Keratinocyte (primary cell): ENCODE data around the gene CCDC137. TPM values are rescaled to one million over a fixed set of nuclear protein-coding genes. Genes with fewer than 3 reads are reported as not detected.

Experiments used
- DNase-seq: peaks from one replicate; pipeline ENCODE4 v3.0.0-alpha.2; 2011; ENCODE audit warnings: low read depth, missing footprints, low spot score
- FAIRE-seq: peaks from 2 replicates; lab custom pipeline; 2011; peaks lifted over from hg19 to GRCh38; lab: Jason Lieb, UNC
- H2AFZ ChIP-seq: 2 replicates; pipeline ENCODE4 v1.6.0; 2012; ENCODE audit warnings: low read length, control low read depth, inconsistent platforms; ENCODE audit not compliant: control insufficient read depth
- H3K27ac ChIP-seq: 2 replicates; pipeline ENCODE4 v1.5.1; 2011; ENCODE audit warnings: low read length; ENCODE audit not compliant: control insufficient read depth, insufficient read depth
- H3K27me3 ChIP-seq: 3 replicates; pipeline ENCODE4 v1.6.0; 2011; ENCODE audit warnings: low read length; ENCODE audit not compliant: control insufficient read depth, insufficient read depth; ENCODE audit errors: extremely low read depth
- H3K36me3 ChIP-seq, 2 experiments: 2 replicates in 1 of 2; 3 replicates in 1 of 2; pipeline ENCODE4 v1.5.1; 2011; ENCODE audit warnings: low read length in 2 of 2, mild to moderate bottlenecking in 1 of 2; ENCODE audit not compliant: control insufficient read depth in 2 of 2, insufficient read depth in 2 of 2; ENCODE audit errors: extremely low read depth in 1 of 2
- H3K4me1 ChIP-seq: 3 replicates; pipeline ENCODE4 v1.5.1; 2011; ENCODE audit warnings: low read length; ENCODE audit not compliant: control insufficient read depth, insufficient read depth; ENCODE audit errors: extremely low read depth
- H3K4me2 ChIP-seq: 3 replicates; pipeline ENCODE4 v1.6.0; 2011; ENCODE audit warnings: low read depth, low read length; ENCODE audit not compliant: control insufficient read depth, insufficient read depth; ENCODE audit errors: extremely low read depth
- H3K4me3 ChIP-seq, 3 experiments: fragments of 200-600 bp in 1 of 3; sonication (generic) in 1 of 3; 2 replicates in 2 of 3; 3 replicates in 1 of 3; pipeline ENCODE4 v1.5.1; 2011 to 2016; ENCODE audit warnings: low read length in 3 of 3, mild to moderate bottlenecking in 3 of 3, control low read depth in 2 of 3, inconsistent platforms in 1 of 3, low read depth in 1 of 3, mixed read lengths in 1 of 3, mixed run types in 1 of 3, moderate library complexity in 1 of 3; ENCODE audit not compliant: control insufficient read depth in 2 of 3, insufficient read depth in 2 of 3; ENCODE audit errors: extremely low read depth in 1 of 3
- H3K79me2 ChIP-seq: 2 replicates; pipeline ENCODE4 v1.6.0; 2012; ENCODE audit warnings: low read length; ENCODE audit not compliant: control insufficient read depth, insufficient read depth
- H3K9ac ChIP-seq: 3 replicates; pipeline ENCODE4 v1.6.0; 2011; ENCODE audit warnings: low read length; ENCODE audit not compliant: control insufficient read depth, insufficient read depth; ENCODE audit errors: extremely low read depth
- H3K9me1 ChIP-seq: 3 replicates; pipeline ENCODE4 v1.6.0; 2011; ENCODE audit warnings: low read length; ENCODE audit not compliant: control insufficient read depth, insufficient read depth; ENCODE audit errors: extremely low read depth
- H3K9me3 ChIP-seq: 2 replicates; pipeline ENCODE4 v1.5.1; 2012; ENCODE audit warnings: low read depth, low read length; ENCODE audit not compliant: control insufficient read depth
- H4K20me1 ChIP-seq: 3 replicates; pipeline ENCODE4 v1.6.0; 2011; ENCODE audit warnings: low read length; ENCODE audit not compliant: control insufficient read depth, insufficient read depth; ENCODE audit errors: extremely low read depth
- EZH2 ChIP-seq: IDR thresholded peaks from one replicate; pipeline ENCODE4 v1.6.1; 2012; ENCODE audit warnings: inconsistent platforms, mild to moderate bottlenecking, low read length, moderate library complexity
- dilution Hi-C: fragments of 300-500 bp; cut with MboI; formaldehyde crosslinking; loops from one replicate; pipeline ENCODE4 v1.7.0; 2020; ENCODE audit warnings: low sequenced_read_pairs; ENCODE audit not compliant: extremely low pct_ligation_motif_present
- polyA plus RNA-seq, 5 experiments: library from polyadenylated mRNA; depleted of rRNA in 3 of 5; stranded (reverse) in 3 of 5; stranded (forward) in 1 of 5; unstranded in 1 of 5; fragments of >200 nt; gene quantifications; 1 replicate in 1 of 5; 2 replicates in 3 of 5; 3 replicates in 1 of 5; pipeline versions ENCODE4 v1.2.1 to v1.2.3, GENCODE V29; 2011 to 2012; ENCODE audit warnings: missing spikeins in 2 of 5, low read depth in 1 of 5, low replicate concordance in 1 of 5
- TF ChIP-seq, protein P1 (sequence below), 3 experiments: IDR thresholded peaks in 1 of 3; conservative IDR thresholded peaks in 1 of 3; optimal IDR thresholded peaks in 1 of 3; 2 replicates in 2 of 3; 3 replicates in 1 of 3; pipeline versions ENCODE3 to v1.5.1; 2011; ENCODE audit warnings: low read length in 3 of 3, mild to moderate bottlenecking in 3 of 3, moderate library complexity in 2 of 3, control low read depth in 1 of 3, inconsistent platforms in 1 of 3; ENCODE audit not compliant: insufficient read depth in 2 of 3; ENCODE audit errors: extremely low read depth in 1 of 3

Gene CCDC137
- polyA plus RNA-seq, 1 donor (not counting 4 experiments of a cell fraction or from before 2014, with no cell fraction given), result 15.4 TPM

DNA sequence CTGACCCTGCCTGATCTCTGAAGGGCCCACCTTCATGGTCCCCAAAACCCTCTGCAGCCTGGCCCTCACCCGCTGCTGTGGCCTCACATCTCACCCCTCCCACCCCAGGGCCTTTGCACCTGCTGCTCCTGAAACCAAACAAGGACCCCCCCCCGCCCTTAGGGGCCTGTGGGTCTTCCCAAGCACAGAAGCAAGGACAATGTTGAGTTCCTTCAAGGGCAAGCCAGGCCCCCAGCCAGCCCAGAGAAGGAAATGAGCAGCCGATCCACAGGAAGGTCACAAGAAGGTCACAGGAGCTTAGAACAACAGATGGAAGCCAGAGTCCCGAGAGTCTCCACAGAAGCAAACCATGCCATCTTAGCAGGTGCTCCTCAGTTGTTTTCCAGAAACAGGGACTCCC, 9.7 kb upstream of the CCDC137 start:
- FAIRE-seq (no peak), DNase-seq (no peak)
- no peaks in the 10 kb centered on the region for H3K9me1 ChIP-seq
- H4K20me1 ChIP-seq, result no peaks in the 10 kb centered on the region
- no peaks in the 10 kb centered on the region for H3K9me3 ChIP-seq
- H3K36me3 ChIP-seq, result no peaks in the 10 kb centered on the region
- no peak overlapping the region for H2AFZ ChIP-seq
- H3K27ac ChIP-seq, result no peak overlapping the region
- H3K4me1 ChIP-seq, result peaks cover 9% of the 10 kb centered on the region
- no peak for TF ChIP-seq EZH2
- TF ChIP-seq, protein P1, sequence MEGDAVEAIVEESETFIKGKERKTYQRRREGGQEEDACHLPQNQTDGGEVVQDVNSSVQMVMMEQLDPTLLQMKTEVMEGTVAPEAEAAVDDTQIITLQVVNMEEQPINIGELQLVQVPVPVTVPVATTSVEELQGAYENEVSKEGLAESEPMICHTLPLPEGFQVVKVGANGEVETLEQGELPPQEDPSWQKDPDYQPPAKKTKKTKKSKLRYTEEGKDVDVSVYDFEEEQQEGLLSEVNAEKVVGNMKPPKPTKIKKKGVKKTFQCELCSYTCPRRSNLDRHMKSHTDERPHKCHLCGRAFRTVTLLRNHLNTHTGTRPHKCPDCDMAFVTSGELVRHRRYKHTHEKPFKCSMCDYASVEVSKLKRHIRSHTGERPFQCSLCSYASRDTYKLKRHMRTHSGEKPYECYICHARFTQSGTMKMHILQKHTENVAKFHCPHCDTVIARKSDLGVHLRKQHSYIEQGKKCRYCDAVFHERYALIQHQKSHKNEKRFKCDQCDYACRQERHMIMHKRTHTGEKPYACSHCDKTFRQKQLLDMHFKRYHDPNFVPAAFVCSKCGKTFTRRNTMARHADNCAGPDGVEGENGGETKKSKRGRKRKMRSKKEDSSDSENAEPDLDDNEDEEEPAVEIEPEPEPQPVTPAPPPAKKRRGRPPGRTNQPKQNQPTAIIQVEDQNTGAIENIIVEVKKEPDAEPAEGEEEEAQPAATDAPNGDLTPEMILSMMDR (optimal IDR thresholded peaks at IDR 0.05 in 1 of 3, IDR thresholded peaks at IDR 0.05 in 1 of 3, conservative IDR thresholded peaks at IDR 0.05 in 1 of 3; ENCODE audit: extremely low read depth in 1 of 3, insufficient read depth in 2 of 3, low read length in 3 of 3), result no peak
- H3K4me3 ChIP-seq, result no peak overlapping the region
- no peak overlapping the region for H3K9ac ChIP-seq
- no peak overlapping the region for H3K4me2 ChIP-seq
- H3K79me2 ChIP-seq, result no peaks in the 10 kb centered on the region
- dilution Hi-C loops, result no loop called here
- H3K27me3 ChIP-seq, result no peaks in the 10 kb centered on the region

DNA sequence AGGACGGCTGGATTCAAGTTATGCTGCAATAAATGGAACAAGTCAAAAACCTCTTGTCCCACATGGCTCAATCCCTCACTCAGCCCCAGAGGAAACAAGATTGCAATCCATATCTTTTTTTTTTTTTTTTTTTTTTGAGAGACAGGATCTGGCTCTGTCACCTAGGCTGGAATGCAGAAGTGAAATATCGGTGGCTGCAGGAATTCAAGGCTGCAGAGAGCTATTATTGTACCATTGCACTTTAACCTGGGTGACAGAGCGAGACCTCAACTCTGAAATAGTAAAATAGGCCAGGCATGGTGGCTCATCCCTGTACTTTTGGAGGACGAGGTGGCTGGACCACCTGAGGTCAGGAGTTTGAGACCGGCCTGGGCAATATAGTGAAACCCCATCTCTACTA, 7.5 kb upstream of the CCDC137 start:
- no peak for DNase-seq
- Histone ChIP-seq H2AFZ (no peak overlapping the region), H3K36me3 (no peaks in the 10 kb centered on the region), H3K79me2 (no peaks in the 10 kb centered on the region), H3K9ac (no peak overlapping the region), H3K27ac (no peak overlapping the region), H3K9me3 (no peaks in the 10 kb centered on the region), H3K4me3 (no peak overlapping the region), H3K4me1 (peaks cover 9% of the 10 kb centered on the region), H3K4me2 (peak overlapping the region; percentile 74), H3K9me1 (no peaks in the 10 kb centered on the region), H4K20me1 (no peaks in the 10 kb centered on the region), H3K27me3 (no peaks in the 10 kb centered on the region)
- TF ChIP-seq, protein P1 (optimal IDR thresholded peaks at IDR 0.05 in 1 of 3, IDR thresholded peaks at IDR 0.05 in 1 of 3, conservative IDR thresholded peaks at IDR 0.05 in 1 of 3; ENCODE audit: extremely low read depth in 1 of 3, insufficient read depth in 2 of 3, low read length in 3 of 3), result no peak
- TF ChIP-seq EZH2, result no peak
- FAIRE-seq, result no peak
- dilution Hi-C loops, result no loop called here
